Astrocyte (in vitro differentiated cells and primary cell): ENCODE data around the gene UBTD1.

ENCODE experiments used
- CTCF ChIP-seq: IDR thresholded peaks from 2 replicates; pipeline ENCODE4 v1.5.1; 2011; ENCODE audit warnings: low read depth, mild to moderate bottlenecking, inconsistent platforms, low read length, moderate library complexity; ENCODE audit not compliant: insufficient read depth
- EZH2 ChIP-seq: IDR thresholded peaks from 2 replicates; pipeline ENCODE4 v1.6.1; 2012; ENCODE audit warnings: mild to moderate bottlenecking, low read length, inconsistent platforms; ENCODE audit not compliant: insufficient read depth

GRCh38 chr10:97452352-97452751, 46.4 kb upstream of the UBTD1 start:
- TF ChIP-seq CTCF (no peak), EZH2 (no peak)
